Kidney glomerular epithelial cell (primary cell): ENCODE measurements around the gene CST7.

Experiments
- DNase-seq: peaks from one replicate; lab custom pipeline; 2025; lab: John Stamatoyannopoulos, UW

The CST7 gene

GRCh38 chr20:25005220-25005619, 56.2 kb downstream of the CST7 start:
- peak; percentile 73 for DNase-seq

- DNase-seq = no peak
These were observed 56.6 kb downstream of the CST7 start for GRCh38 chr20:25005661-25006060.

- no peak for DNase-seq
These were observed 57.5 kb downstream of the CST7 start for GRCh38 chr20:25006431-25007167.

GRCh38 chr20:25007491-25008305, 58.6 kb downstream of the CST7 start:
- no peak for DNase-seq

GRCh38 chr20:25008388-25009217, 59.5 kb downstream of the CST7 start:
- DNase-seq = no peak
